H9 (cell line): Measurements from ENCODE around the gene RANBP9. TPM values are rescaled to one million over a fixed set of nuclear protein-coding genes. Genes with fewer than 3 reads are reported as not detected.

Experiments used
- DNase-seq: peaks from one replicate; pipeline ENCODE4 v3.0.0-alpha.2; 2017
- H2AFZ ChIP-seq: one replicate; pipeline ENCODE4 v1.6.1; 2013; ENCODE audit warnings: mild to moderate bottlenecking, low read length, control low read depth, moderate library complexity
- H2AK5ac ChIP-seq: 2 replicates; pipeline ENCODE4 v1.6.1; 2013; ENCODE audit warnings: low read length, control low read depth, mixed read lengths; ENCODE audit not compliant: insufficient read length
- H2BK120ac ChIP-seq: one replicate; pipeline ENCODE4 v1.6.1; 2013; ENCODE audit warnings: low read depth, mild to moderate bottlenecking, low read length, control low read depth, inconsistent platforms; ENCODE audit not compliant: poor library complexity, severe bottlenecking
- H2BK12ac ChIP-seq: 2 replicates; pipeline ENCODE4 v1.6.1; 2013; ENCODE audit warnings: low read length, control low read depth, mixed read lengths, low read depth; ENCODE audit not compliant: insufficient read length
- H2BK15ac ChIP-seq: 2 replicates; pipeline ENCODE4 v1.6.1; 2013; ENCODE audit warnings: low read depth, low read length, control low read depth
- H2BK20ac ChIP-seq: one replicate; pipeline ENCODE4 v1.6.1; 2013; ENCODE audit warnings: low read depth, mild to moderate bottlenecking, low read length, control low read depth, inconsistent platforms; ENCODE audit not compliant: poor library complexity, severe bottlenecking
- H2BK5ac ChIP-seq: 2 replicates; pipeline ENCODE4 v1.6.1; 2013; ENCODE audit warnings: low read length, control low read depth, mixed read lengths; ENCODE audit not compliant: insufficient read length
- H3K14ac ChIP-seq: 2 replicates; pipeline ENCODE4 v1.6.1; 2013; ENCODE audit warnings: low read length, control low read depth; ENCODE audit not compliant: insufficient read depth
- H3K18ac ChIP-seq: 2 replicates; pipeline ENCODE4 v1.6.1; 2013; ENCODE audit warnings: low read depth, mild to moderate bottlenecking, mixed read lengths, low read length, control low read depth; ENCODE audit not compliant: insufficient read length
- H3K23ac ChIP-seq: 2 replicates; pipeline ENCODE4 v1.6.1; 2013; ENCODE audit warnings: low read length, control low read depth, mixed read lengths, low read depth; ENCODE audit not compliant: insufficient read length
- H3K23me2 ChIP-seq: 2 replicates; pipeline ENCODE4 v1.6.1; 2013; ENCODE audit warnings: low read depth, mild to moderate bottlenecking, mixed read lengths, low read length, control low read depth; ENCODE audit not compliant: insufficient read length, poor library complexity, severe bottlenecking
- H3K27ac ChIP-seq: 2 replicates; pipeline ENCODE4 v1.5.1; 2013; ENCODE audit warnings: low read length, control low read depth, mixed read lengths, low read depth; ENCODE audit not compliant: insufficient read length
- H3K27me3 ChIP-seq: 2 replicates; pipeline ENCODE4 v1.6.1; 2013; ENCODE audit warnings: low read length, control low read depth, inconsistent platforms; ENCODE audit not compliant: insufficient read depth
- H3K4ac ChIP-seq: 2 replicates; pipeline ENCODE4 v1.6.1; 2013; ENCODE audit warnings: low read depth, mild to moderate bottlenecking, control low read depth, inconsistent platforms, low read length, moderate library complexity
- H3K4me1 ChIP-seq: 2 replicates; pipeline ENCODE4 v1.6.1; 2013; ENCODE audit warnings: low read length, control low read depth, inconsistent platforms; ENCODE audit not compliant: insufficient read depth
- H3K4me2 ChIP-seq: 2 replicates; pipeline ENCODE4 v1.6.1; 2013; ENCODE audit warnings: low read length, control low read depth, mixed read lengths; ENCODE audit not compliant: insufficient read length, insufficient read depth
- H3K56ac ChIP-seq: 2 replicates; pipeline ENCODE4 v1.6.1; 2013; ENCODE audit warnings: low read depth, mild to moderate bottlenecking, mixed read lengths, low read length, control low read depth; ENCODE audit not compliant: insufficient read length
- H3K79me1 ChIP-seq: 2 replicates; pipeline ENCODE4 v1.6.1; 2013; ENCODE audit warnings: low read depth, mild to moderate bottlenecking, moderate library complexity, low read length, control low read depth, inconsistent platforms; ENCODE audit not compliant: insufficient read depth, poor library complexity, severe bottlenecking
- H3K79me2 ChIP-seq: 2 replicates; pipeline ENCODE4 v1.6.1; 2013; ENCODE audit warnings: low read length, control low read depth, inconsistent platforms; ENCODE audit not compliant: insufficient read depth
- H3K9ac ChIP-seq: 2 replicates; pipeline ENCODE4 v1.6.1; 2013; ENCODE audit warnings: low read length, control low read depth, mixed read lengths; ENCODE audit not compliant: insufficient read length; ENCODE audit errors: extremely low read depth
- H3K9me3 ChIP-seq: one replicate; pipeline ENCODE4 v1.6.1; 2013; ENCODE audit warnings: low read depth, low read length, inconsistent platforms; ENCODE audit not compliant: control insufficient read depth
- H3T11ph ChIP-seq: one replicate; pipeline ENCODE4 v1.6.1; 2013; ENCODE audit warnings: mild to moderate bottlenecking, low read length, control low read depth, inconsistent platforms
- H4K20me1 ChIP-seq: one replicate; pipeline ENCODE4 v1.6.1; 2013; ENCODE audit not compliant: control insufficient read depth, insufficient read length, insufficient read depth
- H4K5ac ChIP-seq: 2 replicates; pipeline ENCODE4 v1.6.1; 2013; ENCODE audit warnings: low read depth, mild to moderate bottlenecking, mixed read lengths, low read length, control low read depth; ENCODE audit not compliant: insufficient read length
- H4K8ac ChIP-seq: replicated peaks from 2 replicates; pipeline ENCODE4 v1.6.1; 2013; ENCODE audit warnings: low read length, control low read depth, mixed read lengths, low read depth; ENCODE audit not compliant: insufficient read length
- H4K91ac ChIP-seq: 2 replicates; pipeline ENCODE4 v1.6.1; 2013; ENCODE audit warnings: low read depth, mild to moderate bottlenecking, moderate library complexity, mixed read lengths, low read length, control low read depth; ENCODE audit not compliant: insufficient read length
- H3K27ac Mint-ChIP-seq, 3 experiments: 2 replicates in 2 of 3; 3 replicates in 1 of 3; pipeline ENCODE4 v1.8.0; 2020 to 2021; ENCODE audit warnings: mixed read lengths in 3 of 3, mild to moderate bottlenecking in 1 of 3, moderate library complexity in 1 of 3
- H3K27me3 Mint-ChIP-seq: 2 replicates; pipeline ENCODE4 v1.8.0; 2021; ENCODE audit warnings: low read depth, mild to moderate bottlenecking, moderate library complexity, mixed read lengths
- H3K36me3 Mint-ChIP-seq, 3 experiments: 2 replicates in 2 of 3; 3 replicates in 1 of 3; pipeline ENCODE4 v1.8.0; 2020 to 2021; ENCODE audit warnings: low read depth in 3 of 3, mixed read lengths in 3 of 3; ENCODE audit not compliant: insufficient read depth in 1 of 3
- H3K4me1 Mint-ChIP-seq, 2 experiments: 2 replicates each; pipeline ENCODE4 v1.8.0; 2020; ENCODE audit warnings: mixed read lengths in 2 of 2
- H3K4me3 Mint-ChIP-seq, 2 experiments: 2 replicates in 1 of 2; 3 replicates in 1 of 2; pipeline ENCODE4 v1.8.0; 2020 to 2021; ENCODE audit warnings: mild to moderate bottlenecking in 2 of 2, mixed read lengths in 2 of 2, moderate library complexity in 1 of 2
- H3K9me3 Mint-ChIP-seq, 2 experiments: 2 replicates in 1 of 2; 3 replicates in 1 of 2; pipeline ENCODE4 v1.8.0; 2020; ENCODE audit warnings: mild to moderate bottlenecking in 2 of 2, mixed read lengths in 2 of 2, moderate library complexity in 1 of 2
- WGBS: extraction: QIAGEN DNeasy Blood & Tissue Kit; methylation state at CpG from one replicate; pipeline ENCODE4 v1.1.7; 2013; ENCODE audit warnings: missing lambda C conversion rate, low lambda C conversion rate, mixed read lengths; ENCODE audit not compliant: insufficient read length; ENCODE audit errors: extremely low coverage; 5-methylcytosine and 5-hydroxymethylcytosine counted together
- total RNA-seq: library from RNA; stranded (reverse); gene quantifications from 2 replicates; pipeline ENCODE4 v1.2.1, GENCODE V29; 2021
- TF ChIP-seq, protein P1 (sequence below): fragments of 200-600 bp; sonication (generic); conservative IDR thresholded peaks from 3 replicates; pipeline ENCODE4 v1.8.0; 2021; ENCODE audit warnings: antibody characterized with exemption, mild to moderate bottlenecking

RANBP9 gene
- total RNA-seq, 1 experiment from 2014 or later: 37.2 TPM

- no peak overlapping the region for H2BK120ac ChIP-seq
- no peak overlapping the region for H2AK5ac ChIP-seq
- H3K9me3 Mint-ChIP-seq: no peaks in the 10 kb centered on the region
- no CpG with 5 or more reads among the region's 4 CpGs for WGBS
- no peaks in the 10 kb centered on the region for H3K4me1 ChIP-seq
- H3K4me2 ChIP-seq: no peak overlapping the region
- no peak overlapping the region for H3K14ac ChIP-seq
- no peaks in the 10 kb centered on the region for H4K20me1 ChIP-seq
- no peak overlapping the region for H4K5ac ChIP-seq
- peaks cover 3 to 5% of the 10 kb centered on the region in 2 experiments; a peak in 1 of 4 replicates for H3K4me1 Mint-ChIP-seq
- H3K9ac ChIP-seq: no peak overlapping the region
- no peaks in the 10 kb centered on the region for H3K27me3 ChIP-seq
- no peak overlapping the region for H2BK12ac ChIP-seq
- H3K23ac ChIP-seq: no peak overlapping the region
- no peak overlapping the region for H3K56ac ChIP-seq
- no peaks in the 10 kb centered on the region for H3K9me3 ChIP-seq
- no peaks in the 10 kb centered on the region for H3K79me2 ChIP-seq
- H2BK15ac ChIP-seq: no peak overlapping the region
- no peak overlapping the region for H3T11ph ChIP-seq
- TF ChIP-seq, protein P1, sequence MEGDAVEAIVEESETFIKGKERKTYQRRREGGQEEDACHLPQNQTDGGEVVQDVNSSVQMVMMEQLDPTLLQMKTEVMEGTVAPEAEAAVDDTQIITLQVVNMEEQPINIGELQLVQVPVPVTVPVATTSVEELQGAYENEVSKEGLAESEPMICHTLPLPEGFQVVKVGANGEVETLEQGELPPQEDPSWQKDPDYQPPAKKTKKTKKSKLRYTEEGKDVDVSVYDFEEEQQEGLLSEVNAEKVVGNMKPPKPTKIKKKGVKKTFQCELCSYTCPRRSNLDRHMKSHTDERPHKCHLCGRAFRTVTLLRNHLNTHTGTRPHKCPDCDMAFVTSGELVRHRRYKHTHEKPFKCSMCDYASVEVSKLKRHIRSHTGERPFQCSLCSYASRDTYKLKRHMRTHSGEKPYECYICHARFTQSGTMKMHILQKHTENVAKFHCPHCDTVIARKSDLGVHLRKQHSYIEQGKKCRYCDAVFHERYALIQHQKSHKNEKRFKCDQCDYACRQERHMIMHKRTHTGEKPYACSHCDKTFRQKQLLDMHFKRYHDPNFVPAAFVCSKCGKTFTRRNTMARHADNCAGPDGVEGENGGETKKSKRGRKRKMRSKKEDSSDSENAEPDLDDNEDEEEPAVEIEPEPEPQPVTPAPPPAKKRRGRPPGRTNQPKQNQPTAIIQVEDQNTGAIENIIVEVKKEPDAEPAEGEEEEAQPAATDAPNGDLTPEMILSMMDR: no peak
- H4K8ac ChIP-seq: no peak overlapping the region
- DNase-seq: no peak
- H2AFZ ChIP-seq: no peak overlapping the region
- H3K4ac ChIP-seq: no peak overlapping the region
- no peak overlapping the region for H2BK5ac ChIP-seq
- H3K36me3 Mint-ChIP-seq: peaks cover 6 to 57% (median 50%) of the 10 kb centered on the region in 3 experiments; a peak in 6 of 7 replicates
- no peak overlapping the region for H3K27ac Mint-ChIP-seq
- H4K91ac ChIP-seq: no peak overlapping the region
- H3K79me1 ChIP-seq: no peaks in the 10 kb centered on the region
- no peak overlapping the region for H3K4me3 Mint-ChIP-seq
- no peak overlapping the region for H3K27ac ChIP-seq
- H3K23me2 ChIP-seq: no peaks in the 10 kb centered on the region
- no peaks in the 10 kb centered on the region for H3K27me3 Mint-ChIP-seq
- no peak overlapping the region for H2BK20ac ChIP-seq
- no peak overlapping the region for H3K18ac ChIP-seq
These were observed 114.6 kb downstream of the RANBP9 start for GRCh38 chr6:13597073-13597472.
